GM23248 (cell line): Measurements from ENCODE around the gene AKAP6. TPM values are rescaled to one million over a fixed set of nuclear protein-coding genes. Genes with fewer than 3 reads are reported as not detected.

Experiments used
- DNase-seq: peaks from one replicate; pipeline ENCODE4 v3.0.0-alpha.2; 2015
- H2AFZ ChIP-seq: fragments of 200-600 bp; sonication (generic); 2 replicates; pipeline ENCODE4 v1.6.1; 2016; ENCODE audit warnings: antibody characterized with exemption
- H3F3A ChIP-seq: fragments of 200-600 bp; sonication (generic); 2 replicates; pipeline ENCODE4 v1.6.1; 2016; ENCODE audit warnings: mild to moderate bottlenecking, antibody characterized with exemption, mixed run types; ENCODE audit not compliant: insufficient read depth
- H3K27ac ChIP-seq: fragments of 200-600 bp; sonication (generic); 2 replicates; pipeline ENCODE4 v1.5.1; 2016; ENCODE audit warnings: mild to moderate bottlenecking
- H3K27me3 ChIP-seq: fragments of 200-600 bp; sonication (generic); replicated peaks from 2 replicates; pipeline ENCODE4 v1.6.1; 2016; ENCODE audit warnings: mild to moderate bottlenecking; ENCODE audit not compliant: insufficient read depth
- H3K36me3 ChIP-seq: fragments of 200-600 bp; sonication (generic); 2 replicates; pipeline ENCODE4 v1.6.1; 2016; ENCODE audit warnings: low read depth, mild to moderate bottlenecking
- H3K4me1 ChIP-seq: fragments of 200-600 bp; sonication (generic); 2 replicates; pipeline ENCODE4 v1.6.1; 2016; ENCODE audit warnings: mild to moderate bottlenecking; ENCODE audit not compliant: insufficient read depth
- H3K4me2 ChIP-seq: fragments of 200-600 bp; sonication (generic); one replicate; pipeline ENCODE4 v1.6.1; 2016; ENCODE audit warnings: mild to moderate bottlenecking; ENCODE audit not compliant: unreplicated experiment
- H3K4me3 ChIP-seq: fragments of 200-600 bp; sonication (generic); 2 replicates; pipeline ENCODE4 v1.5.1; 2016; ENCODE audit warnings: mild to moderate bottlenecking
- H3K79me2 ChIP-seq: fragments of 200-600 bp; sonication (generic); 2 replicates; pipeline ENCODE4 v1.6.1; 2016; ENCODE audit warnings: mild to moderate bottlenecking; ENCODE audit not compliant: insufficient read depth
- H3K9ac ChIP-seq: fragments of 200-600 bp; sonication (generic); 2 replicates; pipeline ENCODE4 v1.6.1; 2016; ENCODE audit warnings: mild to moderate bottlenecking
- H3K9me2 ChIP-seq: fragments of 200-600 bp; sonication (generic); 2 replicates; pipeline ENCODE4 v1.6.1; 2016; ENCODE audit warnings: mixed run types, mild to moderate bottlenecking, moderate library complexity; ENCODE audit not compliant: insufficient read depth
- H3K9me3 ChIP-seq: fragments of 200-600 bp; sonication (generic); one replicate; pipeline ENCODE4 v1.6.1; 2017; ENCODE audit warnings: low read depth
- H4K20me1 ChIP-seq: fragments of 200-600 bp; sonication (generic); 2 replicates; pipeline ENCODE4 v1.6.0; 2016; ENCODE audit not compliant: insufficient read depth
- EZH2 ChIP-seq: fragments of 200-600 bp; sonication (generic); IDR thresholded peaks from 2 replicates; pipeline ENCODE4 v1.6.1; 2018; ENCODE audit warnings: antibody characterized with exemption, mild to moderate bottlenecking; ENCODE audit not compliant: insufficient read depth, poor library complexity, severe bottlenecking
- EZH2phosphoT487 ChIP-seq: fragments of 200-600 bp; sonication (generic); IDR thresholded peaks from 2 replicates; pipeline ENCODE4 v1.6.1; 2018; ENCODE audit warnings: antibody characterized with exemption, moderate library complexity, mild to moderate bottlenecking, low read depth; ENCODE audit not compliant: insufficient read depth
- WGBS, 2 experiments: methylation state at CpG; one replicate each; pipeline ENCODE4 v1.1.6; 2015 to 2017; ENCODE audit warnings: low lambda C conversion rate in 2 of 2, low coverage in 1 of 2; ENCODE audit errors: missing lambda C conversion rate in 2 of 2; 5-methylcytosine and 5-hydroxymethylcytosine counted together
- in situ Hi-C: fragments of 300-500 bp; cut with MboI; formaldehyde crosslinking; loops from 2 replicates; pipeline ENCODE4 v1.15.0; 2020
- polyA plus RNA-seq: library from polyadenylated mRNA; unstranded; fragments of >200 nt; fragmentation: Nextera tagmentation; extraction: Ambion mirVana; gene quantifications from 2 replicates; pipeline ENCODE4 v1.2.1, GENCODE V29; 2016
- total RNA-seq: library from RNA; depleted of rRNA; stranded (reverse); fragments of >200 nt; shearing (Covaris generic); gene quantifications from 2 replicates; pipeline ENCODE4 v1.2.3, GENCODE V29; 2014

The AKAP6 gene
- total and polyA plus RNA-seq, 2 experiments from 2014 or later, result 4.8 to 19.1 TPM

DNA sequence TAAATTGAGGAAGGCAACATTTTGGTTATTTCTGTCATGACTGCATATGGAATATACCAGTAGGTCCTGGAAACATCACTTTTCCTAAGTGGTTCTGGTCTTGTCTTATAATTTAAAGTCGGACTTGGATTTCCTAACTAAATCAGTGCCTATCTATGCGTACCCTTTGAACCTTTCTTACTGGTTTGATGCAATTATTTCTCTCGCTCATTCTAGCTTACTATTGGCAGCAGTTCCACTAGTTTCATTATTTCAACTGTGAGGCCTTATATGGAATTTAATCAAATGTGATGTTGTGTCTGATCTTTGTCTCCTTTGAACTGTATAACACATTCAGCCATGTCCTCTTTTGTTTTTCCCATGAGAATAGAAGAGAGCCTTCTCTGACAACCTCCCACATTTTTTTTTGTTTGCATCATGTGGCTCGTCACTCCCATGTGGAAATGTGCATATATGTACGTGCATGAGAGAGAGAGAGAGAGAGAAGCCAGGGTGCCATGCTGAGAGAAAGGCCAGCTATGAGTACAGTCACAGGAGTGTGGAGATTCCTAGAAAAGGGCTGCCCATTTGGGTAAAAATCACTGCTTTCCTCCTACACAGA is 48.0 kb downstream of the AKAP6 start:
- in situ Hi-C loops, result no loop called here
- no peak for DNase-seq
- WGBS, 2 experiments, result 82% methylated on average over 5 of the region's 5 CpGs

DNA sequence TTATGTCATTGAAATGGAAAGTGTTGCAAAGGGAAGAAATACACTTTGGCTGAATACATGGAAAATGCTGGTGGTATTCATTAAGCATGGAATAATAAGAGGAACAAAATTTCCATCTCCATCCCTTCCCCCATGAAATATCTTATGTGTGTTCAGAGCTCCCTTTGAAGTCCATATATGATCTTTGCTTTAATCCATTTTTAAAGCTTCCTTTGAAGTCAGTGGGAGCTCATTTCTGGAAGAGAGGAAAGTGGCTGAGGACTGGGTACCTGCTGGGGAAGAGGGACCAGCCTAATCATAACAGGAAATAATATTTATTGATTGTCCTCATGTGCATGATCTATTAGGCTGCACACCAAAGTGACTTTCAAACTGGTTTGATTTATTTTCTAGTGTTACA is 49.2 kb downstream of the AKAP6 start:
- Histone ChIP-seq H3K9me2 (no peaks in the 10 kb centered on the region), H3K4me1 (peaks cover 17% of the 10 kb centered on the region), H3K9me3 (no peaks in the 10 kb centered on the region), H3K79me2 (no peaks in the 10 kb centered on the region), H3K27me3 (no peaks in the 10 kb centered on the region), H3K4me3 (no peak overlapping the region), H2AFZ (no peak overlapping the region), H3K27ac (no peak overlapping the region), H3K36me3 (no peaks in the 10 kb centered on the region), H4K20me1 (no peaks in the 10 kb centered on the region), H3K9ac (no peak overlapping the region), H3K4me2 (no peak overlapping the region), H3F3A (peaks cover 24% of the 10 kb centered on the region)
- no peak for DNase-seq
- TF ChIP-seq EZH2phosphoT487 (no peak), EZH2 (no peak)
- in situ Hi-C loops, result no loop called here

More for the DNA sequence above, 48.0 kb downstream of the AKAP6 start:
- H3K79me2 ChIP-seq, result no peaks in the 10 kb centered on the region
- no peaks in the 10 kb centered on the region for H4K20me1 ChIP-seq
- H2AFZ ChIP-seq, result no peak overlapping the region
- no peak overlapping the region for H3K4me2 ChIP-seq
- H3K4me1 ChIP-seq, result peaks cover 28% of the 10 kb centered on the region
- no peaks in the 10 kb centered on the region for H3K9me2 ChIP-seq
- H3K9me3 ChIP-seq, result no peaks in the 10 kb centered on the region
- H3K9ac ChIP-seq, result no peak overlapping the region
- H3K27ac ChIP-seq, result no peak overlapping the region
- H3F3A ChIP-seq, result peaks cover 29% of the 10 kb centered on the region
- H3K36me3 ChIP-seq, result no peaks in the 10 kb centered on the region
- H3K27me3 ChIP-seq, result no peaks in the 10 kb centered on the region
- no peak for TF ChIP-seq EZH2phosphoT487
- no peak overlapping the region for H3K4me3 ChIP-seq

DNA sequence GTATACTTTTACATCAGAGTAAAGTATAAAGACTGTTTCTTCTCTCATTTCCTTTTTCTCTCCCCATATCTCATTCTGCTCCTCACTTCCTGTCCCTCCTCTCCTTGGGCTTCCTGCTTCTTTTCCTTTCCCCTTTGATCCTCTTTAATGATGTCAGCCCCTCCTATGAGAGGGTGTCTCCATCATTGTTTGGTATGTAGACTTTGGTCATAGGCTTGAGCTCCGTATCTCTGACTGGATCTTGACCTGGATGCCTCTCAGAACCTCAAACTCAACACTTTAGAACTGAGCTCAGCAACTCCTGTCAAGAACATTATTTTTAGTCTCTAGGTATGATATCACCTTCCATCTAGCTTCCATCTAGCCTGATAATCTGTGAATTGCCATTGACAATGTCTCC is 50.3 kb downstream of the AKAP6 start:
- 67 to 73% methylated on average over 1 of the region's 1 CpG for WGBS, 2 experiments
- no peaks in the 10 kb centered on the region for H3K79me2 ChIP-seq
- H3K4me1 ChIP-seq, result peaks cover 6% of the 10 kb centered on the region
- no peaks in the 10 kb centered on the region for H3K9me2 ChIP-seq
- no peaks in the 10 kb centered on the region for H3K9me3 ChIP-seq
- no peak overlapping the region for H3K4me2 ChIP-seq
- no peak overlapping the region for H3K4me3 ChIP-seq
- DNase-seq, result no peak
- H3F3A ChIP-seq, result peaks cover 13% of the 10 kb centered on the region
- no peaks in the 10 kb centered on the region for H3K36me3 ChIP-seq
- H4K20me1 ChIP-seq, result no peaks in the 10 kb centered on the region
- 0 out of 2 replicates have a peak overlapping the region, but pooled peaks have one; percentile 7 for H2AFZ ChIP-seq
- TF ChIP-seq EZH2phosphoT487, result no peak
- no peak overlapping the region for H3K27ac ChIP-seq
- in situ Hi-C loops, result no loop called here
- H3K27me3 ChIP-seq, result no peaks in the 10 kb centered on the region
- H3K9ac ChIP-seq, result no peak overlapping the region

DNA sequence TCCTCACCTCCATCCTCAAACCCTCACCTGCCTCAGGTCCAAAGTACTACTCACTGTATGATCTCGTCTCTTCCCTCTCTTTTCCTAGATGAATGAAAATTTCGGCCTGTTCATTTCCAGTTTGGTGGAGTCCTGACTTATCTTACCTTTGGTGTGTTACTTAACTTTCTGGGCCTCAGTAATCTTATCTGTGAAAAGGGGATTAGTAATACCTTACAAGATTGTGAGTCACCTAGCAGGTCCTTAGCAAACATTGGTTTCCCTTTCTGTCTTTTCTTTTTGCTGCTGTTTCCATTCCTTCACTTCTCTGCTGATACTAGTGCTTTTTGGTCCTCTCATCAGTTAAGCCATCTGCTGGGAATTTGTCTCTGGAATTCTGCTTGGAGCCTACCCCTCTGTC is 52.8 kb downstream of the AKAP6 start:
- Histone ChIP-seq H3K9me2 (no peaks in the 10 kb centered on the region), H3K4me1 (no peaks in the 10 kb centered on the region), H3F3A (peaks cover 5% of the 10 kb centered on the region; the same call in 1 of the 2 replicates), H3K4me2 (no peak overlapping the region), H3K27me3 (no peaks in the 10 kb centered on the region), H4K20me1 (no peaks in the 10 kb centered on the region), H3K36me3 (no peaks in the 10 kb centered on the region), H3K27ac (no peak overlapping the region), H3K79me2 (no peaks in the 10 kb centered on the region), H2AFZ (no peak overlapping the region), H3K4me3 (no peak overlapping the region), H3K9ac (no peak overlapping the region), H3K9me3 (no peaks in the 10 kb centered on the region)
- 96 to 99% methylated on average over 2 of the region's 2 CpGs for WGBS, 2 experiments
- peak; percentile 22 for DNase-seq
- no peak for TF ChIP-seq EZH2
- no peak for TF ChIP-seq EZH2phosphoT487
- in situ Hi-C loops, result no loop called here

DNA sequence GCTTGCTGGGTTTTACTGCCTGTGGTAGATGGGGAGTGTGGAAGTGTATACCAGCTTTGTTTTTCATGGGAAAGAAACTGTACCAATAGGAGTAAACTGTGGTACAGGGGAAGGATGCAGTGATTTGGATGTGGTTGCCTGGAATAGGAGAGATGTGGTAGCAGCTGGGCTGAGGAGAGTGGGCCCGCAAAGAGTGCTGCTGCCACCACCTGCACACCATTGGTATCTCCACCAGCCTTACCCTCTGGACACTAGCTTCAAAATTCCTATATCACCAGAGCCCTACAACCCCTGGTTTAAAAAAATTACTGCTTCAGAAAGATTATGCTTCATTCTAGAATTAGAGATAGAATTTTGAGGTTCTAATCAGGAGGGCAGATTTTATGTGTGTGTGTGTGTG is 53.6 kb downstream of the AKAP6 start:
- peak; percentile 53 for DNase-seq
- no peaks in the 10 kb centered on the region for H3K9me2 ChIP-seq
- no peaks in the 10 kb centered on the region for H3K79me2 ChIP-seq
- no peak overlapping the region for H3K9ac ChIP-seq
- no peaks in the 10 kb centered on the region for H3K4me1 ChIP-seq
- no peak overlapping the region for H3K4me2 ChIP-seq
- in situ Hi-C loops, result no loop called here
- no peaks in the 10 kb centered on the region for H4K20me1 ChIP-seq
- no peak overlapping the region for H2AFZ ChIP-seq
- no peak overlapping the region for H3K4me3 ChIP-seq
- H3F3A ChIP-seq, result peaks cover 5% of the 10 kb centered on the region; the same call in 1 of the 2 replicates
- TF ChIP-seq EZH2 (no peak), EZH2phosphoT487 (no peak)
- no peaks in the 10 kb centered on the region for H3K36me3 ChIP-seq
- 76 to 90% methylated on average over 1 of the region's 1 CpG for WGBS, 2 experiments
- no peaks in the 10 kb centered on the region for H3K27me3 ChIP-seq
- no peak overlapping the region for H3K27ac ChIP-seq
- H3K9me3 ChIP-seq, result no peaks in the 10 kb centered on the region
